Spleen (tissue), 7 donors: Measurements from ENCODE around the gene MACROD2.

Source experiments
- POLR2A ChIP-seq, 3 donors: fragments of 450-650 bp; IDR thresholded peaks; one replicate each; pipeline ENCODE4 v1.5.1; 2017; ENCODE audit warnings: antibody characterized with exemption in 3 of 3, mild to moderate bottlenecking in 1 of 3
- TF ChIP-seq, protein P1 (sequence below), 11 experiments: fragments of 200-600 bp in 7 of 11; fragments of 450-650 bp in 4 of 11; sonication (generic) in 4 of 11; IDR thresholded peaks in 8 of 11; conservative IDR thresholded peaks in 3 of 11; 1 replicate in 7 of 11; 2 replicates in 4 of 11; pipeline versions ENCODE4 v1.4.0 to v1.8.0; 2016 to 2021; ENCODE audit warnings: antibody characterized with exemption in 11 of 11, inconsistent platforms in 4 of 11, mild to moderate bottlenecking in 1 of 11
- donor health status: DM: no; HTN: no; CAD: no; lungs with moderate emphysema.
- donor health status: DM: no; HTN: no; CAD: no.
- donor health status: DM: no; HTN: no; CAD: no.

DNA sequence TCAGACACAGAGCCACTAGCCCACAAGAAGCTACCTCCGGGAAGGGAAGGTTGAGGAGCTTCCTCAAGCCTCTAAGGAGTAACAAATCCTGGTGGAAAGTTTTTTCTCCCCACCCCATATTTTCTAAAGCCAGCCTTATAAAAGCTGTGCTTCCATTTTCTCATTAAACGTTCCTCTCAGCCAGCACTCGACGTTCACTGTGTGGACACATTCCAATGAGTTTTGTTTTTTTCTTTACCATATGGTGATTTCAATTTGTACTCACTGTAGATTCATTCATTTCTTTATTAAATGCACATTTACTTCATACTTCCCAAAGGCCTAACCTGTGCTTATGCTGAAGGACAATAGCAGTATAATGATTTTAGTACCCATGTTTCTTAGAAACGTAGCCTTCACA lies 536.5 kb downstream of the MACROD2 start:
- TF ChIP-seq, protein P1, sequence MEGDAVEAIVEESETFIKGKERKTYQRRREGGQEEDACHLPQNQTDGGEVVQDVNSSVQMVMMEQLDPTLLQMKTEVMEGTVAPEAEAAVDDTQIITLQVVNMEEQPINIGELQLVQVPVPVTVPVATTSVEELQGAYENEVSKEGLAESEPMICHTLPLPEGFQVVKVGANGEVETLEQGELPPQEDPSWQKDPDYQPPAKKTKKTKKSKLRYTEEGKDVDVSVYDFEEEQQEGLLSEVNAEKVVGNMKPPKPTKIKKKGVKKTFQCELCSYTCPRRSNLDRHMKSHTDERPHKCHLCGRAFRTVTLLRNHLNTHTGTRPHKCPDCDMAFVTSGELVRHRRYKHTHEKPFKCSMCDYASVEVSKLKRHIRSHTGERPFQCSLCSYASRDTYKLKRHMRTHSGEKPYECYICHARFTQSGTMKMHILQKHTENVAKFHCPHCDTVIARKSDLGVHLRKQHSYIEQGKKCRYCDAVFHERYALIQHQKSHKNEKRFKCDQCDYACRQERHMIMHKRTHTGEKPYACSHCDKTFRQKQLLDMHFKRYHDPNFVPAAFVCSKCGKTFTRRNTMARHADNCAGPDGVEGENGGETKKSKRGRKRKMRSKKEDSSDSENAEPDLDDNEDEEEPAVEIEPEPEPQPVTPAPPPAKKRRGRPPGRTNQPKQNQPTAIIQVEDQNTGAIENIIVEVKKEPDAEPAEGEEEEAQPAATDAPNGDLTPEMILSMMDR (IDR thresholded peaks at IDR 0.05 in 8 of 11, conservative IDR thresholded peaks at IDR 0.05 in 3 of 11), result no peak
- no peak for TF ChIP-seq POLR2A (IDR thresholded peaks at IDR 0.05)
